ENCODE results near the gene ALX3. TPM values are rescaled to one million over a fixed set of nuclear protein-coding genes. Genes with fewer than 3 reads are reported as not detected.

ALX3 gene
- total and polyA plus RNA-seq, 10 of the 15 experiments (the other 5 are each of a cell fraction or from before 2014, with no cell fraction given), result not detected

DNA sequence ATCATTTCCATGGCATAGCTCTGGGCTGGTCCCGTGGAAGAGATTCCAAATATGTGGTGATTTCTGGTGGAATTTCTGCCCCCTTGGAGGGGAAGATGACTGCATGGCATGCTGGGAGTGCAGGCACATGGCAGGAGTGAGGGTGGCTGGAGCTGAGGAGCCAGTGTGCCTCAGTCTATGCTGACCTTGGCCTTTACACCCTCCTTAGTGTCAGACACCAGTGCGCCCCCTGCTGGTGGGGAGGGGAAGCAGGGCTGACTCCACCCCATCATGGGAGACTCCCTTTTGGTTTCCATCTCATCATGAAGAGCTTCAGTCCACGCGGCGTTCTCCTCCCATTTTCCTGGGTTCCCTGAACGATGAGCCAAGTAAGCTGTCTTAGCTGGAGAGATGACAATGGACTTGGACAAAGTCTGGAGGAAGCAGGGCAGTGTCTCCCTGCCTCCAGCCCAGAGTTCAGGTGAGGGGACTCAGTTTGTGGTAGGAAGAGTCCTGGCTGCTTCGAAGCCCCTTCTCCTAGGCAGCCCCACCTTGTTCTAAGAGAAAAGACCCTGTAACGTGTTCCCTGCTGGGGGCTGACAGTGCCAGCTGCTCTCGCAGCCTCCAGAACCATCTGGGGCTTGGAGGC lies 10.3 kb downstream of the ALX3 start:
- BruUV-seq (replicated peaks), result no TSS peak
- no peaks in the 10 kb centered on the region for H3K9me3 ChIP-seq (replicated peaks; ENCODE audit: control insufficient read depth, insufficient read depth, low read length)
- ChIA-PET SMC1A (ENCODE audit: uncharacterized antibody, unreplicated experiment) (interaction anchor here (1.3 to 1.6 kb wide), 3 partner anchors 29 to 75 kb away, joined by 4 to 10 read pairs (median 5); partner anchors contain the start of gene AHCYL1), POLR2A (interaction anchor here (1.0 to 1.4 kb wide), 3 partner anchors 13 to 49 kb away, joined by 3 to 4 read pairs (median 3); no protein-coding TSS in a partner anchor), RAD21 (ENCODE audit: unreplicated experiment) (interaction anchor here (0.6 to 1.0 kb wide), 2 partner anchors 31 to 44 kb away, joined by 3 to 9 read pairs; no protein-coding TSS in a partner anchor), CTCF (interaction anchor here (0.6 to 6.9 kb wide), 31 partner anchors 10 to 1492 kb away, joined by 3 to 57 read pairs (median 5); partner anchors contain the start of gene STRIP1)
- DNase-seq (ENCODE audit: low read depth, low spot score) (no peak), FAIRE-seq (peak; percentile 87), ATAC-seq (peak; percentile 98)
- H3K36me3 ChIP-seq (ENCODE audit: control insufficient read depth in 2 of 2, insufficient read depth in 2 of 2, low read length in 1 of 2), result peaks cover 1 to 9% of the 10 kb centered on the region in 2 experiments
- H4K20me1 ChIP-seq (ENCODE audit: control insufficient read depth, insufficient read depth), result 0 out of 2 replicates have a peak, but pooled peaks cover 4% of the 10 kb centered on the region
- no peak overlapping the region for H3K27ac ChIP-seq (ENCODE audit: control insufficient read depth, insufficient read depth)
- in situ Hi-C loops (cut with MboI), result no loop called here
- intact Hi-C loops (cut with micrococcal nuclease; ENCODE audit: unreplicated experiment), result no loop called here
- no peak overlapping the region for H3K9ac ChIP-seq (ENCODE audit: control insufficient read depth, insufficient read depth, low read length)
- TF ChIP-seq YY1 (IDR thresholded peaks at IDR 0.05; ENCODE audit: low read depth, low read length) (peak; percentile 72), POLR2A (IDR thresholded peaks at IDR 0.05; ENCODE audit: low read depth, low read length) (peak; percentile 32; the same call in 1 of the 2 replicates), RAD51 (IDR thresholded peaks at IDR 0.05) (no peak), RAD21 (IDR thresholded peaks at IDR 0.05; ENCODE audit: insufficient read depth, low read depth, low read length) (peak; percentile 14; the same call in 1 of the 2 replicates), ESRRA (IDR thresholded peaks at IDR 0.05; ENCODE audit: low read length) (0 out of 2 replicates have a peak, but pooled peaks have one; percentile 48), SMC3 (IDR thresholded peaks at IDR 0.05; ENCODE audit: borderline replicate concordance, low read length) (peak; percentile 35; the same call in 1 of the 2 replicates), NR2F1 (conservative IDR thresholded peaks at IDR 0.05) (peak; percentile 76)
- TF ChIP-seq, protein P1, sequence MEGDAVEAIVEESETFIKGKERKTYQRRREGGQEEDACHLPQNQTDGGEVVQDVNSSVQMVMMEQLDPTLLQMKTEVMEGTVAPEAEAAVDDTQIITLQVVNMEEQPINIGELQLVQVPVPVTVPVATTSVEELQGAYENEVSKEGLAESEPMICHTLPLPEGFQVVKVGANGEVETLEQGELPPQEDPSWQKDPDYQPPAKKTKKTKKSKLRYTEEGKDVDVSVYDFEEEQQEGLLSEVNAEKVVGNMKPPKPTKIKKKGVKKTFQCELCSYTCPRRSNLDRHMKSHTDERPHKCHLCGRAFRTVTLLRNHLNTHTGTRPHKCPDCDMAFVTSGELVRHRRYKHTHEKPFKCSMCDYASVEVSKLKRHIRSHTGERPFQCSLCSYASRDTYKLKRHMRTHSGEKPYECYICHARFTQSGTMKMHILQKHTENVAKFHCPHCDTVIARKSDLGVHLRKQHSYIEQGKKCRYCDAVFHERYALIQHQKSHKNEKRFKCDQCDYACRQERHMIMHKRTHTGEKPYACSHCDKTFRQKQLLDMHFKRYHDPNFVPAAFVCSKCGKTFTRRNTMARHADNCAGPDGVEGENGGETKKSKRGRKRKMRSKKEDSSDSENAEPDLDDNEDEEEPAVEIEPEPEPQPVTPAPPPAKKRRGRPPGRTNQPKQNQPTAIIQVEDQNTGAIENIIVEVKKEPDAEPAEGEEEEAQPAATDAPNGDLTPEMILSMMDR (IDR thresholded peaks at IDR 0.05 in 2 of 3, conservative IDR thresholded peaks at IDR 0.05 in 1 of 3; ENCODE audit: control insufficient read depth in 2 of 3, extremely low read depth in 1 of 3, insufficient read depth in 1 of 3, low read depth in 3 of 3, low read length in 3 of 3), result peak; percentile 86 to 99 (median 94)
- TF ChIP-seq, protein P2, sequence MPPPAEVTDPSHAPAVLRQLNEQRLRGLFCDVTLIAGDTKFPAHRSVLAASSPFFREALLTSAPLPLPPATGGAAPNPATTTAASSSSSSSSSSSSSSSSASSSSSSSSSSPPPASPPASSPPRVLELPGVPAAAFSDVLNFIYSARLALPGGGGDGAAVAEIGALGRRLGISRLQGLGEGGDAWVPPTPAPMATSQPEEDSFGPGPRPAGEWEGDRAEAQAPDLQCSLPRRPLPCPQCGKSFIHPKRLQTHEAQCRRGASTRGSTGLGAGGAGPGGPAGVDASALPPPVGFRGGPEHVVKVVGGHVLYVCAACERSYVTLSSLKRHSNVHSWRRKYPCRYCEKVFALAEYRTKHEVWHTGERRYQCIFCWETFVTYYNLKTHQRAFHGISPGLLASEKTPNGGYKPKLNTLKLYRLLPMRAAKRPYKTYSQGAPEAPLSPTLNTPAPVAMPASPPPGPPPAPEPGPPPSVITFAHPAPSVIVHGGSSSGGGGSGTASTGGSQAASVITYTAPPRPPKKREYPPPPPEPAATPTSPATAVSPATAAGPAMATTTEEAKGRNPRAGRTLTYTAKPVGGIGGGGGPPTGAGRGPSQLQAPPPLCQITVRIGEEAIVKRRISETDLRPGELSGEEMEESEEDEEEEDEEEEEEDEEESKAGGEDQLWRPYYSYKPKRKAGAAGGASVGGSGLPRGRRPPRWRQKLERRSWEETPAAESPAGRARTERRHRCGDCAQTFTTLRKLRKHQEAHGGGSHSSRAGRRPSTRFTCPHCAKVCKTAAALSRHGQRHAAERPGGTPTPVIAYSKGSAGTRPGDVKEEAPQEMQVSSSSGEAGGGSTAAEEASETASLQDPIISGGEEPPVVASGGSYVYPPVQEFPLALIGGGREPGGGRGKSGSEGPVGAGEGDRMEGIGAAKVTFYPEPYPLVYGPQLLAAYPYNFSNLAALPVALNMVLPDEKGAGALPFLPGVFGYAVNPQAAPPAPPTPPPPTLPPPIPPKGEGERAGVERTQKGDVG (CRISPR knock-in tag; IDR thresholded peaks at IDR 0.05), result no peak
- H3K79me2 ChIP-seq (ENCODE audit: control insufficient read depth, insufficient read depth, low read length), result no peaks in the 10 kb centered on the region
- no peaks in the 10 kb centered on the region for H3K27me3 ChIP-seq (replicated peaks in 1 of 2; ENCODE audit: control insufficient read depth in 2 of 2, insufficient read depth in 2 of 2, low read length in 1 of 2)
- H3K4me3 ChIP-seq, result no peak overlapping the region
- 55% methylated on average over 9 of the region's 9 CpGs for WGBS (ENCODE audit: insufficient coverage, insufficient replicate concordance, low lambda C conversion rate, missing lambda C conversion rate)
- no peaks in the 10 kb centered on the region for H3K4me1 ChIP-seq (ENCODE audit: control insufficient read depth, insufficient read depth, low read length)
- H3K4me2 ChIP-seq (ENCODE audit: control insufficient read depth, insufficient read depth), result no peak overlapping the region
- no peak overlapping the region for H2AFZ ChIP-seq (ENCODE audit: control insufficient read depth, low read depth, low read length)

All from GM12878 (cell line).